Neural cell (in vitro differentiated cells): ENCODE measurements around the gene S1PR3.

ENCODE experiments used
- EP300 ChIP-seq: fragments of 450-650 bp; conservative IDR thresholded peaks from 2 replicates; pipeline ENCODE4 v1.6.1; 2014; ENCODE audit warnings: antibody characterized with exemption, mild to moderate bottlenecking, moderate library complexity; ENCODE audit not compliant: poor library complexity, severe bottlenecking
- POLR2AphosphoS5 ChIP-seq: IDR thresholded peaks from 2 replicates; pipeline ENCODE4 v1.6.1; 2012
- TF ChIP-seq, protein P1 (sequence below): fragments of 450-650 bp; IDR thresholded peaks from 2 replicates; pipeline ENCODE4 v1.5.1; 2014; ENCODE audit warnings: antibody characterized with exemption, mild to moderate bottlenecking, moderate library complexity; ENCODE audit not compliant: poor library complexity, severe bottlenecking

DNA sequence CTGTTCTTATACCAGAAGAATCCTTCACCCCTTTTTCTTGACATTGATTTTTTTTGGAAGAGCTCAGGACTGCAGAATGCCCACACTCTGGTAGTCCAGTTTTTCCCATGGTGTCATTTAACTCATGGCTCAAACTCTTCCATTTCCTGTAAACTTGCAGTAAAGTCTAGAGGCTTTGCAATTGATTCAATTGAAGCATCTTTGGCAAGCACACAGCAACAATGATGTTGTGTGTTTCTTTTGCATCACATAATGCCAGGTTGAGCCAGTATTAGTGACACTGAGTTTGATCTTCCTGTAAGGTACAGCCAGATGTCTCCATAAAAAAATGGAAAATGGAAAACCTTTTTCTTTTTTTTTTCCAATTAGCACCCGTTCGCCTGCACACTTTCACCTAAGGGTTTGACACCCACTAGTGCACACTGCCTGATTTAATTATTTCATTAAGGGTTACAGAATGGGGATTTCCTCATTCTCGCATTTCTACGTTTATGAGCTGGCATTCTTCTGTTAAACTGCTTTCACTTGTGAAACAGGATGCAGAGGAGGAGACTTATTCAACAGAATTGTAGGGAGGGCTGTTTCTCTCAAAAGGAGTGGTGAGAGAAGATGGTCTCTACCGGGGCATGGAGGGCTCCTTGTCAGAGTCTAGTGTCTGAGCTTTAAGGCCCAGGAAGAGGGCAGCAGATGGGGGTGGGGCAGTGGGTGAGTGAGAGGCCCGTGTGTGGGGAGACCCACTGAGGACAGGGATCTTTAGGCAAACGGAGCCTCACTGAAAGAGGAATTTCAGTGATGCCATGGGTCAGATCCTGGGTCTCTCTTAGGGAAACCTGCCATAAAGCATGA lies 2.2 kb upstream of the S1PR3 start:
- TF ChIP-seq, protein P1, sequence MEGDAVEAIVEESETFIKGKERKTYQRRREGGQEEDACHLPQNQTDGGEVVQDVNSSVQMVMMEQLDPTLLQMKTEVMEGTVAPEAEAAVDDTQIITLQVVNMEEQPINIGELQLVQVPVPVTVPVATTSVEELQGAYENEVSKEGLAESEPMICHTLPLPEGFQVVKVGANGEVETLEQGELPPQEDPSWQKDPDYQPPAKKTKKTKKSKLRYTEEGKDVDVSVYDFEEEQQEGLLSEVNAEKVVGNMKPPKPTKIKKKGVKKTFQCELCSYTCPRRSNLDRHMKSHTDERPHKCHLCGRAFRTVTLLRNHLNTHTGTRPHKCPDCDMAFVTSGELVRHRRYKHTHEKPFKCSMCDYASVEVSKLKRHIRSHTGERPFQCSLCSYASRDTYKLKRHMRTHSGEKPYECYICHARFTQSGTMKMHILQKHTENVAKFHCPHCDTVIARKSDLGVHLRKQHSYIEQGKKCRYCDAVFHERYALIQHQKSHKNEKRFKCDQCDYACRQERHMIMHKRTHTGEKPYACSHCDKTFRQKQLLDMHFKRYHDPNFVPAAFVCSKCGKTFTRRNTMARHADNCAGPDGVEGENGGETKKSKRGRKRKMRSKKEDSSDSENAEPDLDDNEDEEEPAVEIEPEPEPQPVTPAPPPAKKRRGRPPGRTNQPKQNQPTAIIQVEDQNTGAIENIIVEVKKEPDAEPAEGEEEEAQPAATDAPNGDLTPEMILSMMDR: no peak
- TF ChIP-seq EP300 (no peak), POLR2AphosphoS5 (no peak)
